Mucosa of descending colon (tissue), 3 donors: ENCODE measurements around the gene UST. TPM values are rescaled to one million over a fixed set of nuclear protein-coding genes. Genes with fewer than 3 reads are reported as not detected.

Source experiments
- ATAC-seq: fragments of 200-7000 bp; cut with Tn5 transposase; one replicate; pipeline ENCODE4 v1.9.1; 2020; ENCODE audit warnings: mild to moderate bottlenecking, moderate library complexity
- DNase-seq, 3 donors: peaks; one replicate each; pipeline ENCODE4 v3.0.0-alpha.2; 2020
- H3K36me3 ChIP-seq: fragments of 200-600 bp; one replicate; pipeline ENCODE4 v1.8.0; 2021; ENCODE audit warnings: low read depth, mild to moderate bottlenecking
- H3K4me1 ChIP-seq: fragments of 200-600 bp; one replicate; pipeline ENCODE4 v1.8.0; 2021; ENCODE audit warnings: low read depth, mild to moderate bottlenecking
- H3K4me3 ChIP-seq: fragments of 200-600 bp; one replicate; pipeline ENCODE4 v1.8.0; 2021; ENCODE audit warnings: mild to moderate bottlenecking
- H3K9me3 ChIP-seq: fragments of 200-600 bp; one replicate; pipeline ENCODE4 v1.8.0; 2021; ENCODE audit warnings: mild to moderate bottlenecking
- intact Hi-C, 2 donors: fragments of 100-400 bp; cut with DNase I in 1 of 2; cut with micrococcal nuclease in 1 of 2; formaldehyde crosslinking; loops; one replicate each; pipeline versions ENCODE4 v1.11.0 to v1.11.1; 2022; cut with DNase I, micrococcal nuclease
- total RNA-seq, 3 donors: library from RNA; stranded (reverse); fragmentation: NEBNext Ultra II Directional in 2 of 3; extraction: Animal tissue kit (Norgen Biotek cat#: 25700) in 2 of 3; gene quantifications; one replicate each; pipeline versions ENCODE4 v1.2.1 to v1.2.4, GENCODE V29; 2021 to 2023
- TF ChIP-seq, protein P1 (sequence below): fragments of 200-600 bp; IDR thresholded peaks from one replicate; pipeline ENCODE4 v1.8.0; 2022; ENCODE audit warnings: antibody characterized with exemption, mild to moderate bottlenecking
- donor health status: DM: no; HTN: no; CAD: no; lungs with moderate emphysema.
- donor health status: DM: no; HTN: no; CAD: no.
- donor health status: DM: no; HTN: yes; CAD: no.

Gene UST
- total RNA-seq, 3 donors from 2014 or later: 1.1 to 16.2 (median 2.1) TPM

DNA sequence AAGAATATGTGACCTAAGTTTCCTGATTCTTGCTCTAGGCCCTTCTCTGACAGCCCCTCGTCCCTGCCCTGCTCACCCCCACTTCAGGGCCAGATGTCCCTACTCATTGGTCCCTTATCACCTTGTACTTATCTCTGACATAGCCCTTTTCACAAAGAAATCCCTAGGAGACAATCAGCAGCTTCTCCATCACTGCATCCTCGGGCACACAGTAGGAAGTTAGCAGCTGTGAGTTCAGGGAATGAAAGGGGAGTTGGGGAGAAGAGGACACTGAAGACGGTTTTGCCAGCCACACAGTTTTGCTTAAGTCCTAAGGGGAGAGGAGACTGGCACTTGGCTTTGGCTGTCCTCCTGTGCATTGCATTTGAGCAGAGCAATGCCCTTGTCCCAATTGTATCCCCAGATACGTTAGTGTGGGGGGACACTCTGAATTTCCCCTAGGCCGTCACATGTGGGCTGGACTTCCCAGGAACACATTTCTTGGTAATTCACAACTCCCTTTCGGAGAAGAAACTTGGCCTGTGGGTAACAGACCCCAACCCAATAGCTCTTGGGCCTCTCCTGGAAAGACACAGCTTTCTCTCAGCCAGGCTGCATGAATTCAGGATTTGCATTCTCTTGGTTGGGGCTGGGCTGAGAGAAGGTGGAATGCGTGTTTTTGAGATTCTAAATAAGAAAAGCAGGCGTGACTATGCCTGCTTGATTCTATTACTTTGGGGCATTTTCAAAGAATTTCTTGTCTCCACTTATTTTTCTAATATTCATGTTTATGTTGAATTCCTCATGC lies 177.6 kb downstream of the UST start:
- intact Hi-C loops: no loop called here
- no peaks in the 10 kb centered on the region for H3K9me3 ChIP-seq
- ATAC-seq: no peak
- no peak overlapping the region for H3K4me3 ChIP-seq
- H3K4me1 ChIP-seq: no peaks in the 10 kb centered on the region
- no peak for DNase-seq
- H3K36me3 ChIP-seq: no peaks in the 10 kb centered on the region
- TF ChIP-seq, protein P1, sequence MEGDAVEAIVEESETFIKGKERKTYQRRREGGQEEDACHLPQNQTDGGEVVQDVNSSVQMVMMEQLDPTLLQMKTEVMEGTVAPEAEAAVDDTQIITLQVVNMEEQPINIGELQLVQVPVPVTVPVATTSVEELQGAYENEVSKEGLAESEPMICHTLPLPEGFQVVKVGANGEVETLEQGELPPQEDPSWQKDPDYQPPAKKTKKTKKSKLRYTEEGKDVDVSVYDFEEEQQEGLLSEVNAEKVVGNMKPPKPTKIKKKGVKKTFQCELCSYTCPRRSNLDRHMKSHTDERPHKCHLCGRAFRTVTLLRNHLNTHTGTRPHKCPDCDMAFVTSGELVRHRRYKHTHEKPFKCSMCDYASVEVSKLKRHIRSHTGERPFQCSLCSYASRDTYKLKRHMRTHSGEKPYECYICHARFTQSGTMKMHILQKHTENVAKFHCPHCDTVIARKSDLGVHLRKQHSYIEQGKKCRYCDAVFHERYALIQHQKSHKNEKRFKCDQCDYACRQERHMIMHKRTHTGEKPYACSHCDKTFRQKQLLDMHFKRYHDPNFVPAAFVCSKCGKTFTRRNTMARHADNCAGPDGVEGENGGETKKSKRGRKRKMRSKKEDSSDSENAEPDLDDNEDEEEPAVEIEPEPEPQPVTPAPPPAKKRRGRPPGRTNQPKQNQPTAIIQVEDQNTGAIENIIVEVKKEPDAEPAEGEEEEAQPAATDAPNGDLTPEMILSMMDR: no peak

DNA sequence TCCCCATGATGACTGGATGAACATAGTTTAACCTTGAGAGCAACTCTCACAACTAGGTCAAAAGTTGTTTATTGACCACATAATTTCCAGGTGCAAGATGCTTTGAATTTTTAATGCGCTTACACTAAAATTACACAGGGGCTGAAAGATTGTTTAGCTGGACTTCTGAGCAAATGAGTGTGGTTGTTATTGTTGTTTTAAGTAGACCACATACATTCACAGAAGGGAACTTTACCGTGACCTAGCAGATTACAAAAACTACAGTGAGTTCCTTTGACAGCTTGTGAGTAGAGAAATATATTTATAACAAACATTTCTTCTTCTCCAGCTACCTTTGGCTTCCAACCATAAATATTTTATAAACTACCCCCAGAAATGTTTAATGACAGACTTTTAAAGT lies 178.9 kb downstream of the UST start:
- no peaks in the 10 kb centered on the region for H3K4me1 ChIP-seq
- H3K4me3 ChIP-seq: no peak overlapping the region
- DNase-seq (no peak), ATAC-seq (no peak)
- no peaks in the 10 kb centered on the region for H3K36me3 ChIP-seq
- intact Hi-C loops: no loop called here
- no peaks in the 10 kb centered on the region for H3K9me3 ChIP-seq
- TF ChIP-seq, protein P1: no peak

DNA sequence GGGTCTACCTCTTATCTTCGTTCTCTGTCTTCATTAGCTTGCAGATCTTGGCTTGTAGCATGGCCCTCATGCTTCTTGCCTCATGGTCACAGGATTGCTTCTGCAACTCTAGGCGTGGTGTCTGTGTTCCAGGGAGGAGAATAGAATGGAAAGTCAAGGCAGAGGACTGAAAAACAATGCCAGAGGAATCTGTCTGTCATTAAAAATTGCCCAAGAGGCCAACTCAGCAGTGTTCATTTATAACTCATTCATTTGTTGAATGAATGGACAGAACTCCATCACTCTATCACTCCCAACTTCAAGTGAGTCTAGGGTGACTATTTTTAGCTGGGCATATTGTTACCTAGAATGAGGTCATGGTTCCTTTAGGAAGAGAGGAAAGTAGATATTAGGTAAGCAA lies 179.6 kb downstream of the UST start:
- ATAC-seq (no peak), DNase-seq (no peak)
- H3K9me3 ChIP-seq: no peaks in the 10 kb centered on the region
- H3K4me1 ChIP-seq: no peaks in the 10 kb centered on the region
- H3K36me3 ChIP-seq: no peaks in the 10 kb centered on the region
- intact Hi-C loops: no loop called here
- H3K4me3 ChIP-seq: no peak overlapping the region
- TF ChIP-seq, protein P1: no peak

DNA sequence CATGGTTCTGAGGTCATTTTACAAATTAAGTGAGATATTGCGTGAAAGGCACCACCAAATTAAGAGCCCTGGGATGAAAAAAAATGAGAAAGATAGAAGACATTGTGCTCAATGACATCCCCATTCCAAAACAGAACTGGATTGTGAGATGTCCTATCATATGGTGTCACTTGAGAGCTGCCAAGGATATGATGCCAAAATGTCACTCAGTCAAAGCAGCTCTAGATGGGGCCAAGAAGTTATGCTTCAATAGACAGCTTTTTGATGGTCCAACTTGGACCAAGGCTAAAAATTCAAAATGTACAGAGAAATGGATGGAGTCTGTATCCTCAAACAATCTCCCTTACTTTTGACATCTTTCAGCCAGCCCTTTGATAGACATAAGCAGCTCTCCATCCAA lies 180.8 kb downstream of the UST start:
- intact Hi-C loops: no loop called here
- Histone ChIP-seq H3K9me3 (no peaks in the 10 kb centered on the region), H3K4me1 (no peaks in the 10 kb centered on the region), H3K4me3 (no peak overlapping the region), H3K36me3 (no peaks in the 10 kb centered on the region)
- TF ChIP-seq, protein P1: no peak
- ATAC-seq: no peak
- no peak for DNase-seq

DNA sequence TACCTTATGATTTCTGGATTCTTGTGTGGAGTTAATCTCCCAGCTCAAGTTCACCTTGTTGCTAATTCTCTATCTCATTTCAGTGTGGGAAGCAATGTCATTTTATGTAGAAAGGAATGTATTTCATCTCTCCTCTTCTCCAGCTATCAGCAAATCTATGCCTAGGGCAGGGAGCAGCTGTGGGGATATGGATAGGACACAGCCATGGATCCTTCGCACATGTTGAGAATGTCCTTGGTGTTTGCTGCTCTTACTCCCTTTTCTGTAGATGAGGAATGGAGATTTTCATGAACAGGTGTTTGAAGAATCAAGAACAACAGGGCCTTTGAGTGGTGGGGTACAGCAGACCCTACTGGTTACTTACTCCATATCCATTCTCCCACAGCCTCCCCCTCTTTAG lies 182.0 kb downstream of the UST start:
- Histone ChIP-seq H3K4me3 (no peak overlapping the region), H3K4me1 (no peaks in the 10 kb centered on the region), H3K36me3 (no peaks in the 10 kb centered on the region), H3K9me3 (no peaks in the 10 kb centered on the region)
- TF ChIP-seq, protein P1: no peak
- ATAC-seq (no peak), DNase-seq (no peak)
- intact Hi-C loops: no loop called here
